ENCODE measurements around the gene C10orf90.

The C10orf90 gene

GRCh38 chr10:126469692-126470091, 200.8 kb downstream of the C10orf90 start:
- no peak for DNase-seq (ENCODE audit: low read depth)
- TF ChIP-seq MYC (IDR thresholded peaks at IDR 0.05; ENCODE audit: low read depth, low read length) (no peak), CTCF (IDR thresholded peaks at IDR 0.05; ENCODE audit: low read depth, low read length) (no peak), MAX (IDR thresholded peaks at IDR 0.05; ENCODE audit: low read depth, low read length) (no peak), POLR2A (IDR thresholded peaks at IDR 0.05; ENCODE audit: extremely low read depth, insufficient read length) (no peak)

GRCh38 chr10:126468876-126469643, 201.4 kb downstream of the C10orf90 start:
- no peak for DNase-seq (ENCODE audit: low read depth)
- no peak overlapping the region for H3K4me3 ChIP-seq (ENCODE audit: low read depth, low read length)
- TF ChIP-seq CTCF (IDR thresholded peaks at IDR 0.05; ENCODE audit: low read depth, low read length) (no peak), MYC (IDR thresholded peaks at IDR 0.05; ENCODE audit: low read depth, low read length) (no peak), MAX (IDR thresholded peaks at IDR 0.05; ENCODE audit: low read depth, low read length) (no peak), POLR2A (IDR thresholded peaks at IDR 0.05; ENCODE audit: extremely low read depth, insufficient read length) (no peak)

More at GRCh38 chr10:126469692-126470091, 200.8 kb downstream of the C10orf90 start:
- no peak overlapping the region for H3K4me3 ChIP-seq (ENCODE audit: low read depth, low read length)

GRCh38 chr10:126468467-126468866, 202.0 kb downstream of the C10orf90 start:
- TF ChIP-seq POLR2A (IDR thresholded peaks at IDR 0.05; ENCODE audit: extremely low read depth, insufficient read length) (no peak), MAX (IDR thresholded peaks at IDR 0.05; ENCODE audit: low read depth, low read length) (no peak), CTCF (IDR thresholded peaks at IDR 0.05; ENCODE audit: low read depth, low read length) (no peak), MYC (IDR thresholded peaks at IDR 0.05; ENCODE audit: low read depth, low read length) (no peak)
- H3K4me3 ChIP-seq (ENCODE audit: low read depth, low read length), result no peak overlapping the region
- DNase-seq (ENCODE audit: low read depth), result no peak

- H3K4me3 ChIP-seq (ENCODE audit: low read depth, low read length), result no peak overlapping the region
- DNase-seq (ENCODE audit: low read depth), result no peak
- TF ChIP-seq MAX (IDR thresholded peaks at IDR 0.05; ENCODE audit: low read depth, low read length), result no peak
- no peak for TF ChIP-seq MYC (IDR thresholded peaks at IDR 0.05; ENCODE audit: low read depth, low read length)
- no peak for TF ChIP-seq POLR2A (IDR thresholded peaks at IDR 0.05; ENCODE audit: extremely low read depth, insufficient read length)
- no peak for TF ChIP-seq CTCF (IDR thresholded peaks at IDR 0.05; ENCODE audit: low read depth, low read length)
Observed at GRCh38 chr10:126465771-126466170, 204.7 kb downstream of the C10orf90 start.

- no peak for TF ChIP-seq CTCF (IDR thresholded peaks at IDR 0.05; ENCODE audit: low read depth, low read length)
- no peak for TF ChIP-seq MAX (IDR thresholded peaks at IDR 0.05; ENCODE audit: low read depth, low read length)
- no peak for TF ChIP-seq POLR2A (IDR thresholded peaks at IDR 0.05; ENCODE audit: extremely low read depth, insufficient read length)
- TF ChIP-seq MYC (IDR thresholded peaks at IDR 0.05; ENCODE audit: low read depth, low read length), result no peak
- H3K4me3 ChIP-seq (ENCODE audit: low read depth, low read length), result no peak overlapping the region
- DNase-seq (ENCODE audit: low read depth), result no peak
Observed at GRCh38 chr10:126463286-126463685, 207.2 kb downstream of the C10orf90 start.
